Keratinocyte (primary cell): ENCODE data around the gene SEMA7A. TPM values are rescaled to one million over a fixed set of nuclear protein-coding genes. Genes with fewer than 3 reads are reported as not detected.
A peak's percentile ranks its signal among the peaks of the same experiment; 100 is the strongest.

ENCODE experiments used
- DNase-seq: peaks from one replicate; pipeline ENCODE4 v3.0.0-alpha.2; 2011; ENCODE audit warnings: low read depth, missing footprints, low spot score
- FAIRE-seq: peaks from 2 replicates; lab custom pipeline; 2011; peaks lifted over from hg19 to GRCh38; lab: Jason Lieb, UNC
- H2AFZ ChIP-seq: 2 replicates; pipeline ENCODE4 v1.6.0; 2012; ENCODE audit warnings: low read length, control low read depth, inconsistent platforms; ENCODE audit not compliant: control insufficient read depth
- H3K27ac ChIP-seq: 2 replicates; pipeline ENCODE4 v1.5.1; 2011; ENCODE audit warnings: low read length; ENCODE audit not compliant: control insufficient read depth, insufficient read depth
- H3K27me3 ChIP-seq: 3 replicates; pipeline ENCODE4 v1.6.0; 2011; ENCODE audit warnings: low read length; ENCODE audit not compliant: control insufficient read depth, insufficient read depth; ENCODE audit errors: extremely low read depth
- H3K36me3 ChIP-seq, 2 experiments: 2 replicates in 1 of 2; 3 replicates in 1 of 2; pipeline ENCODE4 v1.5.1; 2011; ENCODE audit warnings: low read length in 2 of 2, mild to moderate bottlenecking in 1 of 2; ENCODE audit not compliant: control insufficient read depth in 2 of 2, insufficient read depth in 2 of 2; ENCODE audit errors: extremely low read depth in 1 of 2
- H3K4me1 ChIP-seq: 3 replicates; pipeline ENCODE4 v1.5.1; 2011; ENCODE audit warnings: low read length; ENCODE audit not compliant: control insufficient read depth, insufficient read depth; ENCODE audit errors: extremely low read depth
- H3K4me2 ChIP-seq: 3 replicates; pipeline ENCODE4 v1.6.0; 2011; ENCODE audit warnings: low read depth, low read length; ENCODE audit not compliant: control insufficient read depth, insufficient read depth; ENCODE audit errors: extremely low read depth
- H3K4me3 ChIP-seq, 3 experiments: fragments of 200-600 bp in 1 of 3; sonication (generic) in 1 of 3; 2 replicates in 2 of 3; 3 replicates in 1 of 3; pipeline ENCODE4 v1.5.1; 2011 to 2016; ENCODE audit warnings: low read length in 3 of 3, mild to moderate bottlenecking in 3 of 3, control low read depth in 2 of 3, inconsistent platforms in 1 of 3, low read depth in 1 of 3, mixed read lengths in 1 of 3, mixed run types in 1 of 3, moderate library complexity in 1 of 3; ENCODE audit not compliant: control insufficient read depth in 2 of 3, insufficient read depth in 2 of 3; ENCODE audit errors: extremely low read depth in 1 of 3
- H3K79me2 ChIP-seq: 2 replicates; pipeline ENCODE4 v1.6.0; 2012; ENCODE audit warnings: low read length; ENCODE audit not compliant: control insufficient read depth, insufficient read depth
- H3K9ac ChIP-seq: 3 replicates; pipeline ENCODE4 v1.6.0; 2011; ENCODE audit warnings: low read length; ENCODE audit not compliant: control insufficient read depth, insufficient read depth; ENCODE audit errors: extremely low read depth
- H3K9me1 ChIP-seq: 3 replicates; pipeline ENCODE4 v1.6.0; 2011; ENCODE audit warnings: low read length; ENCODE audit not compliant: control insufficient read depth, insufficient read depth; ENCODE audit errors: extremely low read depth
- H3K9me3 ChIP-seq: 2 replicates; pipeline ENCODE4 v1.5.1; 2012; ENCODE audit warnings: low read depth, low read length; ENCODE audit not compliant: control insufficient read depth
- H4K20me1 ChIP-seq: 3 replicates; pipeline ENCODE4 v1.6.0; 2011; ENCODE audit warnings: low read length; ENCODE audit not compliant: control insufficient read depth, insufficient read depth; ENCODE audit errors: extremely low read depth
- CTCF ChIP-seq, 3 experiments: IDR thresholded peaks in 1 of 3; conservative IDR thresholded peaks in 1 of 3; optimal IDR thresholded peaks in 1 of 3; 2 replicates in 2 of 3; 3 replicates in 1 of 3; pipeline versions ENCODE3 to v1.5.1; 2011; ENCODE audit warnings: low read length in 3 of 3, mild to moderate bottlenecking in 3 of 3, moderate library complexity in 2 of 3, control low read depth in 1 of 3, inconsistent platforms in 1 of 3; ENCODE audit not compliant: insufficient read depth in 2 of 3; ENCODE audit errors: extremely low read depth in 1 of 3
- EZH2 ChIP-seq: IDR thresholded peaks from one replicate; pipeline ENCODE4 v1.6.1; 2012; ENCODE audit warnings: inconsistent platforms, mild to moderate bottlenecking, low read length, moderate library complexity
- dilution Hi-C: fragments of 300-500 bp; cut with MboI; formaldehyde crosslinking; loops from one replicate; pipeline ENCODE4 v1.7.0; 2020; ENCODE audit warnings: low sequenced_read_pairs; ENCODE audit not compliant: extremely low pct_ligation_motif_present
- polyA plus RNA-seq, 5 experiments: library from polyadenylated mRNA; depleted of rRNA in 3 of 5; stranded (reverse) in 3 of 5; stranded (forward) in 1 of 5; unstranded in 1 of 5; fragments of >200 nt; gene quantifications; 1 replicate in 1 of 5; 2 replicates in 3 of 5; 3 replicates in 1 of 5; pipeline versions ENCODE4 v1.2.1 to v1.2.3, GENCODE V29; 2011 to 2012; ENCODE audit warnings: missing spikeins in 2 of 5, low read depth in 1 of 5, low replicate concordance in 1 of 5

The SEMA7A gene
- polyA plus RNA-seq, 1 donor (not counting 4 experiments of a cell fraction or from before 2014, with no cell fraction given) = 8.0 TPM

- H3K4me1 ChIP-seq = peaks cover 67% of the 10 kb centered on the region
- no peaks in the 10 kb centered on the region for H3K79me2 ChIP-seq
- no peak overlapping the region for H3K9ac ChIP-seq
- DNase-seq = no peak
- TF ChIP-seq CTCF (optimal IDR thresholded peaks at IDR 0.05 in 1 of 3, IDR thresholded peaks at IDR 0.05 in 1 of 3, conservative IDR thresholded peaks at IDR 0.05 in 1 of 3; ENCODE audit: extremely low read depth in 1 of 3, insufficient read depth in 2 of 3, low read length in 3 of 3) (no peak), EZH2 (no peak)
- dilution Hi-C loops = no loop called here
- no peaks in the 10 kb centered on the region for H3K36me3 ChIP-seq
- H3K27me3 ChIP-seq = no peaks in the 10 kb centered on the region
- no peak overlapping the region for H3K4me3 ChIP-seq
- no peak for FAIRE-seq
- H2AFZ ChIP-seq = no peak overlapping the region
- H3K9me1 ChIP-seq = peaks cover 2% of the 10 kb centered on the region
- H3K9me3 ChIP-seq = no peaks in the 10 kb centered on the region
- H3K27ac ChIP-seq = peak overlapping the region; percentile 88
- no peak overlapping the region for H3K4me2 ChIP-seq
- no peaks in the 10 kb centered on the region for H4K20me1 ChIP-seq
These were observed 35.6 kb downstream of the SEMA7A start for GRCh38 chr15:74398183-74398582.

GRCh38 chr15:74397239-74398068, 36.3 kb downstream of the SEMA7A start:
- TF ChIP-seq CTCF (optimal IDR thresholded peaks at IDR 0.05 in 1 of 3, IDR thresholded peaks at IDR 0.05 in 1 of 3, conservative IDR thresholded peaks at IDR 0.05 in 1 of 3; ENCODE audit: extremely low read depth in 1 of 3, insufficient read depth in 2 of 3, low read length in 3 of 3) (no peak), EZH2 (no peak)
- dilution Hi-C loops = no loop called here
- Histone ChIP-seq H3K4me1 (peaks cover 64% of the 10 kb centered on the region), H3K27ac (peak overlapping the region; percentile 88), H3K27me3 (no peaks in the 10 kb centered on the region), H4K20me1 (no peaks in the 10 kb centered on the region), H2AFZ (no peak overlapping the region), H3K4me3 (no peak overlapping the region), H3K4me2 (peak overlapping the region; percentile 74), H3K9me3 (no peaks in the 10 kb centered on the region), H3K9me1 (peaks cover 2% of the 10 kb centered on the region), H3K79me2 (no peaks in the 10 kb centered on the region), H3K9ac (peak overlapping the region; percentile 75), H3K36me3 (no peaks in the 10 kb centered on the region)
- FAIRE-seq = no peak
- no peak for DNase-seq
